Measurements from ENCODE around the gene MZT1.

Gene MZT1

GRCh38 chr13:72716776-72717175, 10.7 kb downstream of the MZT1 start:
- no peak for TF ChIP-seq EZH2phosphoT487 (IDR thresholded peaks at IDR 0.05; ENCODE audit: borderline replicate concordance)
- TF ChIP-seq CTCF (conservative IDR thresholded peaks at IDR 0.05; ENCODE audit: low read length) = no peak
- Histone ChIP-seq H3K9ac (ENCODE audit: low read depth, low read length, poor library complexity, severe bottlenecking) (no peak overlapping the region), H3F3A (ENCODE audit: low read depth) (no peaks in the 10 kb centered on the region), H3K27me3 (ENCODE audit: insufficient read depth, low read length, poor library complexity, severe bottlenecking) (no peaks in the 10 kb centered on the region), H3K4me3 (ENCODE audit: low read length, poor library complexity, severe bottlenecking) (no peak overlapping the region), H3K9me3 (ENCODE audit: insufficient read depth, low read depth, low read length) (no peaks in the 10 kb centered on the region; the same call in 1 of the 2 replicates), H3K4me1 (ENCODE audit: insufficient read depth, low read length, poor library complexity, severe bottlenecking) (peaks cover 13% of the 10 kb centered on the region), H2AFZ (ENCODE audit: low read length) (no peak overlapping the region), H3K4me2 (ENCODE audit: low read depth, low read length, poor library complexity, severe bottlenecking) (peak overlapping the region; percentile 32), H3K79me2 (ENCODE audit: insufficient read depth, low read length) (peaks cover 97% of the 10 kb centered on the region), H3K9me2 (replicated peaks; ENCODE audit: low read depth, low read length) (no peaks in the 10 kb centered on the region), H3K36me3 (ENCODE audit: insufficient read depth, low read length) (peaks cover 63% of the 10 kb centered on the region), H4K20me1 (ENCODE audit: insufficient read depth, low read length, poor library complexity, severe bottlenecking) (peaks cover 33% of the 10 kb centered on the region)

DNA sequence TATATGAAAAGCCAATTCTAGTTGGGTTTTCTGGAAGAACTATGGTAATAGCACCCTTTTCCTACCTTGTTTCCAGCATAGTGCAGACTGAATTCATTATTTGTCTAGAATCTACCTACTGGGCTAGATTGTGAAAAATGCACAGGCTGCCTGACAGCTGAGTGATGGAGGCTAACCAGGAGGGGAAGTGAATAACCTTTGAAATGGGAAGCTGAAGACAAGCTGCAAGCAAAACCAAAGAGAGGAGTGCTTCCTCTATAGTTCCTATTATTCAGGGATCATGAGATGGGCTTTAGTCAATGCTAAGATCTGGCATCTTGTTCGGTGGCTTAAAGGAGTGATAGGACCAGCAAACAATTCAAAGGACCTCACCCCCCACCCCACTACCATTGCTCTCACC, 26.9 kb downstream of the MZT1 start:
- Histone ChIP-seq H3K4me1 (ENCODE audit: insufficient read depth, low read length, poor library complexity, severe bottlenecking) (no peaks in the 10 kb centered on the region), H3K4me3 (ENCODE audit: low read length, poor library complexity, severe bottlenecking) (no peak overlapping the region), H3K79me2 (ENCODE audit: insufficient read depth, low read length) (no peaks in the 10 kb centered on the region), H2AFZ (ENCODE audit: low read length) (no peak overlapping the region), H3K36me3 (ENCODE audit: insufficient read depth, low read length) (no peaks in the 10 kb centered on the region), H3K9ac (ENCODE audit: low read depth, low read length, poor library complexity, severe bottlenecking) (no peak overlapping the region), H3K4me2 (ENCODE audit: low read depth, low read length, poor library complexity, severe bottlenecking) (no peak overlapping the region), H4K20me1 (ENCODE audit: insufficient read depth, low read length, poor library complexity, severe bottlenecking) (no peaks in the 10 kb centered on the region), H3K9me2 (replicated peaks; ENCODE audit: low read depth, low read length) (no peaks in the 10 kb centered on the region), H3F3A (ENCODE audit: low read depth) (no peaks in the 10 kb centered on the region), H3K27me3 (ENCODE audit: insufficient read depth, low read length, poor library complexity, severe bottlenecking) (no peaks in the 10 kb centered on the region), H3K9me3 (ENCODE audit: insufficient read depth, low read depth, low read length) (no peaks in the 10 kb centered on the region)
- TF ChIP-seq CTCF (conservative IDR thresholded peaks at IDR 0.05; ENCODE audit: low read length) = no peak
- no peak for TF ChIP-seq EZH2phosphoT487 (IDR thresholded peaks at IDR 0.05; ENCODE audit: borderline replicate concordance)

GRCh38 chr13:72698164-72698563, 29.3 kb downstream of the MZT1 start:
- Histone ChIP-seq H2AFZ (ENCODE audit: low read length) (no peak overlapping the region), H3K27me3 (ENCODE audit: insufficient read depth, low read length, poor library complexity, severe bottlenecking) (no peaks in the 10 kb centered on the region), H3K4me1 (ENCODE audit: insufficient read depth, low read length, poor library complexity, severe bottlenecking) (no peaks in the 10 kb centered on the region), H3K9me2 (replicated peaks; ENCODE audit: low read depth, low read length) (no peaks in the 10 kb centered on the region), H3K9me3 (ENCODE audit: insufficient read depth, low read depth, low read length) (no peaks in the 10 kb centered on the region), H3K36me3 (ENCODE audit: insufficient read depth, low read length) (no peaks in the 10 kb centered on the region), H3K9ac (ENCODE audit: low read depth, low read length, poor library complexity, severe bottlenecking) (no peak overlapping the region), H3K4me2 (ENCODE audit: low read depth, low read length, poor library complexity, severe bottlenecking) (no peak overlapping the region), H4K20me1 (ENCODE audit: insufficient read depth, low read length, poor library complexity, severe bottlenecking) (no peaks in the 10 kb centered on the region), H3K4me3 (ENCODE audit: low read length, poor library complexity, severe bottlenecking) (no peak overlapping the region), H3K79me2 (ENCODE audit: insufficient read depth, low read length) (no peaks in the 10 kb centered on the region), H3F3A (ENCODE audit: low read depth) (no peaks in the 10 kb centered on the region)
- TF ChIP-seq CTCF (conservative IDR thresholded peaks at IDR 0.05; ENCODE audit: low read length) = no peak
- TF ChIP-seq EZH2phosphoT487 (IDR thresholded peaks at IDR 0.05; ENCODE audit: borderline replicate concordance) = no peak

Data from Loucy (cell line).